Fibroblast of villous mesenchyme (primary cell): ENCODE results near the gene UBE2V1. TPM values are rescaled to one million over a fixed set of nuclear protein-coding genes. Genes with fewer than 3 reads are reported as not detected.
A peak's percentile ranks its signal among the peaks of the same experiment; 100 is the strongest.

Source experiments
- DNase-seq: peaks from one replicate; pipeline ENCODE4 v3.0.0-alpha.2; 2010; ENCODE audit warnings: low read depth
- H3K4me3 ChIP-seq: 2 replicates; pipeline ENCODE4 v1.5.1; 2011; ENCODE audit warnings: low read depth, mild to moderate bottlenecking, low read length
- CTCF ChIP-seq: IDR thresholded peaks from 2 replicates; pipeline ENCODE4 v1.5.1; 2012; ENCODE audit warnings: low read depth, mild to moderate bottlenecking, low read length; ENCODE audit not compliant: insufficient read depth
- total RNA-seq: library from RNA; depleted of rRNA; stranded (reverse); fragments of >200 nt; gene quantifications from 2 replicates; pipeline ENCODE4 v1.2.3, GENCODE V29; 2012

Gene UBE2V1
- total RNA-seq, 1 donor = 88.1 TPM

- H3K4me3 ChIP-seq = no peak overlapping the region
- TF ChIP-seq CTCF = no peak
- DNase-seq = no peak
Observed at GRCh38 chr20:50122763-50123162, 9.8 kb upstream of the UBE2V1 start.

- TF ChIP-seq CTCF = no peak
- DNase-seq = no peak
- no peak overlapping the region for H3K4me3 ChIP-seq
Observed at GRCh38 chr20:50121858-50122271, 8.9 kb upstream of the UBE2V1 start.

GRCh38 chr20:50120935-50121693 is 8.2 kb upstream of the UBE2V1 start:
- peak; percentile 94 for TF ChIP-seq CTCF
- DNase-seq = peak; percentile 62
- H3K4me3 ChIP-seq = no peak overlapping the region

GRCh38 chr20:50118203-50118602 is 5.3 kb upstream of the UBE2V1 start:
- H3K4me3 ChIP-seq = no peak overlapping the region
- TF ChIP-seq CTCF = no peak
- no peak for DNase-seq

GRCh38 chr20:50116368-50116999 is 3.5 kb upstream of the UBE2V1 start:
- no peak for TF ChIP-seq CTCF
- no peak for DNase-seq
- peak overlapping the region; percentile 58 for H3K4me3 ChIP-seq

GRCh38 chr20:50115591-50116367 is 2.8 kb upstream of the UBE2V1 start:
- TF ChIP-seq CTCF = no peak
- DNase-seq = peak; percentile 97
- H3K4me3 ChIP-seq = peak overlapping the region; percentile 58
